A673 (cell line): Measurements from ENCODE around the gene CCDC34.

Experiments
- CTCF ChIP-seq: fragments of 300-800, 200-600 bp; sonication (generic); conservative IDR thresholded peaks from 2 replicates; pipeline ENCODE4 v1.5.1; 2017; ENCODE audit warnings: low read depth, mild to moderate bottlenecking, antibody characterized with exemption, low read length, moderate library complexity, mixed read lengths
- EZH2 ChIP-seq: fragments of 200-600 bp; sonication (generic); IDR thresholded peaks from 2 replicates; pipeline ENCODE4 v1.6.1; 2017; ENCODE audit warnings: borderline replicate concordance, low read depth, mild to moderate bottlenecking, mixed read lengths, antibody characterized with exemption, low read length; ENCODE audit not compliant: poor library complexity, severe bottlenecking

GRCh38 chr11:27331981-27332380 lies 31.0 kb downstream of the CCDC34 start:
- TF ChIP-seq CTCF (no peak), EZH2 (no peak)
